HT-29 (cell line): ENCODE data around the gene NCF4. TPM values are rescaled to one million over a fixed set of nuclear protein-coding genes. Genes with fewer than 3 reads are reported as not detected.

ENCODE experiments used
- DNase-seq: peaks from one replicate; pipeline ENCODE4 v3.0.0-alpha.2; 2015; ENCODE audit warnings: low spot score
- total RNA-seq: library from RNA; depleted of rRNA; stranded (reverse); fragments of >200 nt; shearing (Covaris generic); gene quantifications from 2 replicates; pipeline ENCODE4 v1.2.3, GENCODE V29; 2014; rRNA removed

The NCF4 gene
- total RNA-seq, 1 experiment from 2014 or later: not detected

GRCh38 chr22:36921309-36922104 is 60.7 kb downstream of the NCF4 start:
- no peak for DNase-seq

GRCh38 chr22:36922105-36922608 is 61.4 kb downstream of the NCF4 start:
- DNase-seq: no peak

- no peak for DNase-seq
Measured at GRCh38 chr22:36922711-36923110, 61.9 kb downstream of the NCF4 start.

DNA sequence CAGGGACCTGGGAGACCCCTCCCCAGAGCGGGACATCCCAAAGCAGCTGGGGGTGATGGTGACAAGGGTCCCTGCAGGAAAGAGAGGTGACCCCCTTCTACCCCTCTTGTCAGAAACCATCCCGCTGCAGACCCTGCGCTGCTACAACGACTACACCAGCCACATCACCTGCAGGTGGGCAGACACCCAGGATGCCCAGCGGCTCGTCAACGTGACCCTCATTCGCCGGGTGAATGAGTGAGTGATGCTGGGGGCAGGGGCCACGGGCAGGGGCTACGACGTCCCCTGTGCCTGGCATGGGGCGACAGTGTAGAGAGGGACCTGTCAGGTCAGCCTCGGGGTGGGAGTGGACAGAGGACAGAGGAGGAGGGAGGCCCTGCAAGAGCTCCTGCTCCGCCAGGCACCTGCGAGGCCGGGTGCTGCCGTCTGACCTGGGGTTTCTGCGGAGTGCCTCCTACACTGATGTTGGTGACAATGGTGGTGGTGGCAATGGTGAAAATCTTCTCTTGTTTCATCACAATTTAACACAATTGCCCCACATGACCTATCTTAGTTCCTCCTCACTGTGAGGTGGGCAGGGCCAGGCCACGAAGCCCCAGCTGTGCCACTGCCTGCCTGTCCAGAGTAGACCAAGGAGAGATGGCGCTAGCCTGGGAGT is 62.5 kb downstream of the NCF4 start:
- DNase-seq: no peak

GRCh38 chr22:36924151-36924698 is 63.4 kb downstream of the NCF4 start:
- DNase-seq: no peak

- no peak for DNase-seq
Measured at GRCh38 chr22:36925388-36926290, 64.8 kb downstream of the NCF4 start.

- DNase-seq: no peak
Measured at GRCh38 chr22:36926309-36926708, 65.5 kb downstream of the NCF4 start.

- no peak for DNase-seq
Measured at GRCh38 chr22:36926721-36927435, 66.1 kb downstream of the NCF4 start.

Other genes starting within 250 kb of the NCF4 start
- not detected in 2 replicates for gene CACNG2, start 157.3 kb upstream of the NCF4 start, total RNA-seq
- 6.1 and 9.0 TPM in 2 replicates for gene IFT27, start 84.9 kb upstream of the NCF4 start, total RNA-seq
- gene PVALB, start 44.0 kb upstream of the NCF4 start, total RNA-seq: not detected in 2 replicates
- gene CSF2RB, start 52.6 kb downstream of the NCF4 start, total RNA-seq: not detected in 2 replicates
- gene TST, start 158.4 kb downstream of the NCF4 start, total RNA-seq: 165 and 167 TPM in 2 replicates
- 211 and 220 TPM in 2 replicates for gene MPST, start 158.7 kb downstream of the NCF4 start, total RNA-seq
- 5.5 and 11.1 TPM in 2 replicates for gene KCTD17, start 190.7 kb downstream of the NCF4 start, total RNA-seq
- not detected in 2 replicates for gene TMPRSS6, start 248.7 kb downstream of the NCF4 start, total RNA-seq